ENCODE data around the gene SLC38A5.

The SLC38A5 gene

GRCh38 chrX:48477960-48478755, 8.1 kb upstream of the SLC38A5 start:
- H3K27ac ChIP-seq (ENCODE audit: low read length): no peak overlapping the region
- peaks cover 0 to 3% of the 10 kb centered on the region in 2 donors for H3K27me3 ChIP-seq (ENCODE audit: control insufficient read depth in 1 of 2, insufficient read depth in 2 of 2, low read length in 2 of 2)

GRCh38 chrX:48476919-48477318, 6.9 kb upstream of the SLC38A5 start:
- Histone ChIP-seq H3K4me1 (ENCODE audit: control insufficient read depth, insufficient read depth, low read length) (peaks cover 6% of the 10 kb centered on the region), H3K27me3 (ENCODE audit: control insufficient read depth in 1 of 2, insufficient read depth in 2 of 2, low read length in 2 of 2) (peaks cover 0 to 3% of the 10 kb centered on the region in 2 donors), H3K9ac (ENCODE audit: low read length in 2 of 2) (peak overlapping the region; percentile 71 to 78), H3K4me3 (ENCODE audit: low read length in 2 of 2) (peak overlapping the region; percentile 62 to 83), H3K9me3 (ENCODE audit: control insufficient read depth in 2 of 2, low read length in 2 of 2) (no peaks in the 10 kb centered on the region), H3K27ac (ENCODE audit: low read length) (no peak overlapping the region), H3K36me3 (ENCODE audit: control insufficient read depth in 2 of 2, insufficient read depth in 2 of 2, low read length in 2 of 2) (peaks cover 0 to 4% of the 10 kb centered on the region in 2 donors)

More at GRCh38 chrX:48477960-48478755, 8.1 kb upstream of the SLC38A5 start:
- no peak overlapping the region for H3K4me3 ChIP-seq (ENCODE audit: low read length in 2 of 2)
- peaks cover 6% of the 10 kb centered on the region for H3K4me1 ChIP-seq (ENCODE audit: control insufficient read depth, insufficient read depth, low read length)
- H3K9me3 ChIP-seq (ENCODE audit: control insufficient read depth in 2 of 2, low read length in 2 of 2): no peaks in the 10 kb centered on the region
- H3K36me3 ChIP-seq (ENCODE audit: control insufficient read depth in 2 of 2, insufficient read depth in 2 of 2, low read length in 2 of 2): peaks cover 0 to 4% of the 10 kb centered on the region in 2 donors
- H3K9ac ChIP-seq (ENCODE audit: low read length in 2 of 2): no peak overlapping the region

GRCh38 chrX:48475774-48476577, 5.9 kb upstream of the SLC38A5 start, which contains the start of gene FTSJ1:
FTSJ1 (plus strand) TSS chrX:48476199; CDS start chrX:48478048, 1,849 bp downstream.
- H3K4me1 ChIP-seq (ENCODE audit: control insufficient read depth, insufficient read depth, low read length): peaks cover 6% of the 10 kb centered on the region
- peaks cover 0 to 3% of the 10 kb centered on the region in 2 donors for H3K27me3 ChIP-seq (ENCODE audit: control insufficient read depth in 1 of 2, insufficient read depth in 2 of 2, low read length in 2 of 2)
- H3K36me3 ChIP-seq (ENCODE audit: control insufficient read depth in 2 of 2, insufficient read depth in 2 of 2, low read length in 2 of 2): peaks cover 0 to under 1% of the 10 kb centered on the region in 2 donors
- H3K4me3 ChIP-seq (ENCODE audit: low read length in 2 of 2): peak within 1 kb of the TSS; percentile 62 to 83
- H3K27ac ChIP-seq (ENCODE audit: low read length): peak within 1 kb of the TSS; percentile 73
- no peaks in the 10 kb centered on the region for H3K9me3 ChIP-seq (ENCODE audit: control insufficient read depth in 2 of 2, low read length in 2 of 2)
- H3K9ac ChIP-seq (ENCODE audit: low read length in 2 of 2): peak within 1 kb of the TSS; percentile 71 to 78

GRCh38 chrX:48475296-48475695, 5.2 kb upstream of the SLC38A5 start:
- peaks cover 6% of the 10 kb centered on the region for H3K4me1 ChIP-seq (ENCODE audit: control insufficient read depth, insufficient read depth, low read length)
- peak overlapping the region; percentile 62 to 83 for H3K4me3 ChIP-seq (ENCODE audit: low read length in 2 of 2)
- peaks cover 0 to 5% of the 10 kb centered on the region in 2 donors for H3K27me3 ChIP-seq (ENCODE audit: control insufficient read depth in 1 of 2, insufficient read depth in 2 of 2, low read length in 2 of 2)
- no peaks in the 10 kb centered on the region for H3K36me3 ChIP-seq (ENCODE audit: control insufficient read depth in 2 of 2, insufficient read depth in 2 of 2, low read length in 2 of 2)
- peak overlapping the region; percentile 73 for H3K27ac ChIP-seq (ENCODE audit: low read length)
- H3K9me3 ChIP-seq (ENCODE audit: control insufficient read depth in 2 of 2, low read length in 2 of 2): no peaks in the 10 kb centered on the region
- peak overlapping the region; percentile 22 to 71 for H3K9ac ChIP-seq (ENCODE audit: low read length in 2 of 2)

GRCh38 chrX:48474581-48474980, 4.5 kb upstream of the SLC38A5 start:
- peaks cover 6% of the 10 kb centered on the region for H3K4me1 ChIP-seq (ENCODE audit: control insufficient read depth, insufficient read depth, low read length)
- H3K9me3 ChIP-seq (ENCODE audit: control insufficient read depth in 2 of 2, low read length in 2 of 2): no peaks in the 10 kb centered on the region
- no peak overlapping the region for H3K9ac ChIP-seq (ENCODE audit: low read length in 2 of 2)
- H3K4me3 ChIP-seq (ENCODE audit: low read length in 2 of 2): no peak overlapping the region
- H3K27me3 ChIP-seq (ENCODE audit: control insufficient read depth in 1 of 2, insufficient read depth in 2 of 2, low read length in 2 of 2): peaks cover 0 to 6% of the 10 kb centered on the region in 2 donors
- no peak overlapping the region for H3K27ac ChIP-seq (ENCODE audit: low read length)
- no peaks in the 10 kb centered on the region for H3K36me3 ChIP-seq (ENCODE audit: control insufficient read depth in 2 of 2, insufficient read depth in 2 of 2, low read length in 2 of 2)

GRCh38 chrX:48474127-48474526, 4.1 kb upstream of the SLC38A5 start:
- no peaks in the 10 kb centered on the region for H3K36me3 ChIP-seq (ENCODE audit: control insufficient read depth in 2 of 2, insufficient read depth in 2 of 2, low read length in 2 of 2)
- H3K4me3 ChIP-seq (ENCODE audit: low read length in 2 of 2): no peak overlapping the region
- H3K9ac ChIP-seq (ENCODE audit: low read length in 2 of 2): no peak overlapping the region
- peaks cover 6% of the 10 kb centered on the region for H3K4me1 ChIP-seq (ENCODE audit: control insufficient read depth, insufficient read depth, low read length)
- H3K27ac ChIP-seq (ENCODE audit: low read length): no peak overlapping the region
- H3K27me3 ChIP-seq (ENCODE audit: control insufficient read depth in 1 of 2, insufficient read depth in 2 of 2, low read length in 2 of 2): peaks cover 0 to 7% of the 10 kb centered on the region in 2 donors
- H3K9me3 ChIP-seq (ENCODE audit: control insufficient read depth in 2 of 2, low read length in 2 of 2): no peaks in the 10 kb centered on the region

- Histone ChIP-seq H3K27ac (ENCODE audit: low read length) (no peak overlapping the region), H3K4me3 (ENCODE audit: low read length in 2 of 2) (no peak overlapping the region)
Observed at GRCh38 chrX:48473704-48473990, 3.6 kb upstream of the SLC38A5 start.

GRCh38 chrX:48472851-48473703, 3.0 kb upstream of the SLC38A5 start:
- Histone ChIP-seq H3K9ac (ENCODE audit: low read length in 2 of 2) (no peak overlapping the region), H3K4me3 (ENCODE audit: low read length in 2 of 2) (no peak overlapping the region), H3K4me1 (ENCODE audit: control insufficient read depth, insufficient read depth, low read length) (peaks cover 6% of the 10 kb centered on the region), H3K9me3 (ENCODE audit: control insufficient read depth in 2 of 2, low read length in 2 of 2) (no peaks in the 10 kb centered on the region), H3K27ac (ENCODE audit: low read length) (no peak overlapping the region), H3K27me3 (ENCODE audit: control insufficient read depth in 1 of 2, insufficient read depth in 2 of 2, low read length in 2 of 2) (peaks cover 0 to 9% of the 10 kb centered on the region in 2 donors), H3K36me3 (ENCODE audit: control insufficient read depth in 2 of 2, insufficient read depth in 2 of 2, low read length in 2 of 2) (no peaks in the 10 kb centered on the region)

More at GRCh38 chrX:48473704-48473990, 3.6 kb upstream of the SLC38A5 start:
- H3K9me3 ChIP-seq (ENCODE audit: control insufficient read depth in 2 of 2, low read length in 2 of 2): no peaks in the 10 kb centered on the region
- H3K27me3 ChIP-seq (ENCODE audit: control insufficient read depth in 1 of 2, insufficient read depth in 2 of 2, low read length in 2 of 2): peaks cover 0 to 9% of the 10 kb centered on the region in 2 donors
- no peaks in the 10 kb centered on the region for H3K36me3 ChIP-seq (ENCODE audit: control insufficient read depth in 2 of 2, insufficient read depth in 2 of 2, low read length in 2 of 2)
- peaks cover 6% of the 10 kb centered on the region for H3K4me1 ChIP-seq (ENCODE audit: control insufficient read depth, insufficient read depth, low read length)
- H3K9ac ChIP-seq (ENCODE audit: low read length in 2 of 2): no peak overlapping the region

GRCh38 chrX:48472225-48472624, 2.2 kb upstream of the SLC38A5 start:
- peaks cover 0 to 9% of the 10 kb centered on the region in 2 donors for H3K27me3 ChIP-seq (ENCODE audit: control insufficient read depth in 1 of 2, insufficient read depth in 2 of 2, low read length in 2 of 2)

GRCh38 chrX:48471504-48471903, 1.4 kb upstream of the SLC38A5 start:
- no peaks in the 10 kb centered on the region for H3K9me3 ChIP-seq (ENCODE audit: control insufficient read depth in 2 of 2, low read length in 2 of 2)
- H3K4me3 ChIP-seq (ENCODE audit: low read length in 2 of 2): no peak overlapping the region
- peaks cover 0 to 9% of the 10 kb centered on the region in 2 donors for H3K27me3 ChIP-seq (ENCODE audit: control insufficient read depth in 1 of 2, insufficient read depth in 2 of 2, low read length in 2 of 2)

More at GRCh38 chrX:48472225-48472624, 2.2 kb upstream of the SLC38A5 start:
- no peaks in the 10 kb centered on the region for H3K36me3 ChIP-seq (ENCODE audit: control insufficient read depth in 2 of 2, insufficient read depth in 2 of 2, low read length in 2 of 2)
- peaks cover 6% of the 10 kb centered on the region for H3K4me1 ChIP-seq (ENCODE audit: control insufficient read depth, insufficient read depth, low read length)
- H3K27ac ChIP-seq (ENCODE audit: low read length): no peak overlapping the region
- H3K9me3 ChIP-seq (ENCODE audit: control insufficient read depth in 2 of 2, low read length in 2 of 2): no peaks in the 10 kb centered on the region
- no peak overlapping the region for H3K9ac ChIP-seq (ENCODE audit: low read length in 2 of 2)
- H3K4me3 ChIP-seq (ENCODE audit: low read length in 2 of 2): no peak overlapping the region

More at GRCh38 chrX:48471504-48471903, 1.4 kb upstream of the SLC38A5 start:
- H3K27ac ChIP-seq (ENCODE audit: low read length): no peak overlapping the region
- no peaks in the 10 kb centered on the region for H3K36me3 ChIP-seq (ENCODE audit: control insufficient read depth in 2 of 2, insufficient read depth in 2 of 2, low read length in 2 of 2)
- no peak overlapping the region for H3K9ac ChIP-seq (ENCODE audit: low read length in 2 of 2)
- peaks cover 3% of the 10 kb centered on the region for H3K4me1 ChIP-seq (ENCODE audit: control insufficient read depth, insufficient read depth, low read length)

Measured in stomach smooth muscle (tissue), 2 donors.